Dendritic cell treated with granulocyte-macrophage colony-stimulating factor and Interleukin-4, amounts not matched to agents 40 ng/mL and 50 ng/mL, for 4 days (primary cell): Measurements from ENCODE around the gene MLEC.

Experiments
- H3K27ac Mint-ChIP-seq: one replicate; pipeline ENCODE4 v1.8.0; 2022; ENCODE audit warnings: mild to moderate bottlenecking, mixed read lengths
- H3K27me3 Mint-ChIP-seq: one replicate; pipeline ENCODE4 v1.8.0; 2022; ENCODE audit warnings: mild to moderate bottlenecking, mixed read lengths
- H3K36me3 Mint-ChIP-seq: one replicate; pipeline ENCODE4 v1.8.0; 2022; ENCODE audit warnings: low read depth, mixed read lengths
- H3K4me1 Mint-ChIP-seq: one replicate; pipeline ENCODE4 v1.8.0; 2022; ENCODE audit warnings: low read depth, mixed read lengths
- H3K4me3 Mint-ChIP-seq: one replicate; pipeline ENCODE4 v1.8.0; 2022; ENCODE audit warnings: mild to moderate bottlenecking, moderate library complexity, mixed read lengths
- H3K9me3 Mint-ChIP-seq: one replicate; pipeline ENCODE4 v1.8.0; 2022; ENCODE audit warnings: mixed read lengths
- intact Hi-C: fragments of 100-400 bp; cut with micrococcal nuclease; formaldehyde crosslinking; loops from one replicate; pipeline ENCODE4 v1.15.0; 2022

The MLEC gene

GRCh38 chr12:120710805-120711296 lies 23.9 kb downstream of the MLEC start:
- Mint-ChIP-seq H3K27me3 (no peaks in the 10 kb centered on the region), H3K27ac (peak overlapping the region; percentile 80), H3K9me3 (no peaks in the 10 kb centered on the region), H3K4me3 (peak overlapping the region; percentile 90), H3K4me1 (peaks cover 27% of the 10 kb centered on the region), H3K36me3 (peaks cover 38% of the 10 kb centered on the region)
- intact Hi-C loops = loop anchor here (2.0 kb wide), 1 partner anchor 24 kb away; the partner anchor contains the start of gene MLEC

- peak overlapping the region; percentile 90 for H3K4me3 Mint-ChIP-seq
- H3K27me3 Mint-ChIP-seq = no peaks in the 10 kb centered on the region
- H3K4me1 Mint-ChIP-seq = peaks cover 27% of the 10 kb centered on the region
- peaks cover 43% of the 10 kb centered on the region for H3K36me3 Mint-ChIP-seq
- intact Hi-C loops = loop anchor here (2.0 kb wide), 1 partner anchor 25 kb away; the partner anchor contains the start of gene MLEC
- peak overlapping the region; percentile 80 for H3K27ac Mint-ChIP-seq
- H3K9me3 Mint-ChIP-seq = no peaks in the 10 kb centered on the region
Observed at GRCh38 chr12:120711411-120711810, 24.5 kb downstream of the MLEC start.

GRCh38 chr12:120712610-120713009 lies 25.7 kb downstream of the MLEC start:
- peaks cover 27% of the 10 kb centered on the region for H3K4me1 Mint-ChIP-seq
- H3K27ac Mint-ChIP-seq = no peak overlapping the region
- no peaks in the 10 kb centered on the region for H3K9me3 Mint-ChIP-seq
- intact Hi-C loops = no loop called here
- no peaks in the 10 kb centered on the region for H3K27me3 Mint-ChIP-seq
- H3K36me3 Mint-ChIP-seq = peaks cover 55% of the 10 kb centered on the region
- no peak overlapping the region for H3K4me3 Mint-ChIP-seq

GRCh38 chr12:120713861-120714482 lies 27.0 kb downstream of the MLEC start:
- intact Hi-C loops = loop anchor here (1.0 kb wide), 2 partner anchors 67 to 131 kb away; no protein-coding TSS in a partner anchor
- Mint-ChIP-seq H3K4me1 (peaks cover 27% of the 10 kb centered on the region), H3K9me3 (no peaks in the 10 kb centered on the region), H3K27ac (no peak overlapping the region), H3K4me3 (no peak overlapping the region), H3K27me3 (no peaks in the 10 kb centered on the region), H3K36me3 (peaks cover 68% of the 10 kb centered on the region)

GRCh38 chr12:120718055-120718454 lies 31.1 kb downstream of the MLEC start:
- Mint-ChIP-seq H3K36me3 (peaks cover 100% of the 10 kb centered on the region), H3K4me1 (peaks cover 35% of the 10 kb centered on the region), H3K4me3 (no peak overlapping the region), H3K27me3 (no peaks in the 10 kb centered on the region), H3K27ac (no peak overlapping the region), H3K9me3 (no peaks in the 10 kb centered on the region)
- intact Hi-C loops = no loop called here

GRCh38 chr12:120719072-120719471 lies 32.1 kb downstream of the MLEC start:
- Mint-ChIP-seq H3K4me1 (peaks cover 29% of the 10 kb centered on the region), H3K27ac (peak overlapping the region; percentile 10), H3K27me3 (no peaks in the 10 kb centered on the region), H3K4me3 (no peak overlapping the region), H3K9me3 (no peaks in the 10 kb centered on the region), H3K36me3 (peaks cover 100% of the 10 kb centered on the region)
- intact Hi-C loops = no loop called here

GRCh38 chr12:120719496-120720233 lies 32.7 kb downstream of the MLEC start:
- Mint-ChIP-seq H3K4me3 (no peak overlapping the region), H3K36me3 (peaks cover 100% of the 10 kb centered on the region), H3K9me3 (no peaks in the 10 kb centered on the region), H3K4me1 (peaks cover 32% of the 10 kb centered on the region), H3K27me3 (no peaks in the 10 kb centered on the region), H3K27ac (peak overlapping the region; percentile 16)
- intact Hi-C loops = loop anchor here (10.0 kb wide), 1 partner anchor 255 kb away; the partner anchor contains the start of gene HNF1A

- peak overlapping the region; percentile 56 for H3K27ac Mint-ChIP-seq
- peaks cover 93% of the 10 kb centered on the region for H3K36me3 Mint-ChIP-seq
- peaks cover 39% of the 10 kb centered on the region for H3K4me1 Mint-ChIP-seq
- no peaks in the 10 kb centered on the region for H3K27me3 Mint-ChIP-seq
- intact Hi-C loops = loop anchor here (10.0 kb wide), 1 partner anchor 254 kb away; the partner anchor contains the start of gene HNF1A
- no peak overlapping the region for H3K4me3 Mint-ChIP-seq
- no peaks in the 10 kb centered on the region for H3K9me3 Mint-ChIP-seq
Observed at GRCh38 chr12:120720234-120720986, 33.5 kb downstream of the MLEC start.

GRCh38 chr12:120720987-120721801 lies 34.2 kb downstream of the MLEC start:
- Mint-ChIP-seq H3K27ac (peak overlapping the region; percentile 56), H3K4me3 (no peak overlapping the region), H3K9me3 (no peaks in the 10 kb centered on the region), H3K36me3 (peaks cover 91% of the 10 kb centered on the region), H3K4me1 (peaks cover 40% of the 10 kb centered on the region), H3K27me3 (no peaks in the 10 kb centered on the region)
- intact Hi-C loops = loop anchor here (10.0 kb wide), 1 partner anchor 254 kb away; the partner anchor contains the start of gene HNF1A

GRCh38 chr12:120721866-120722265 lies 34.9 kb downstream of the MLEC start:
- intact Hi-C loops = loop anchor here (10.0 kb wide), 1 partner anchor 253 kb away; the partner anchor contains the start of gene HNF1A
- no peaks in the 10 kb centered on the region for H3K9me3 Mint-ChIP-seq
- H3K36me3 Mint-ChIP-seq = peaks cover 86% of the 10 kb centered on the region
- H3K4me3 Mint-ChIP-seq = no peak overlapping the region
- H3K27ac Mint-ChIP-seq = no peak overlapping the region
- peaks cover 40% of the 10 kb centered on the region for H3K4me1 Mint-ChIP-seq
- no peaks in the 10 kb centered on the region for H3K27me3 Mint-ChIP-seq

GRCh38 chr12:120722784-120723183 lies 35.8 kb downstream of the MLEC start:
- Mint-ChIP-seq H3K4me1 (peaks cover 40% of the 10 kb centered on the region), H3K36me3 (peaks cover 82% of the 10 kb centered on the region), H3K27me3 (no peaks in the 10 kb centered on the region), H3K4me3 (no peak overlapping the region), H3K27ac (no peak overlapping the region), H3K9me3 (no peaks in the 10 kb centered on the region)
- intact Hi-C loops = loop anchor here (10.0 kb wide), 1 partner anchor 252 kb away; the partner anchor contains the start of gene HNF1A

GRCh38 chr12:120724720-120725119 lies 37.8 kb downstream of the MLEC start:
- H3K27ac Mint-ChIP-seq = peak overlapping the region; percentile 70
- H3K27me3 Mint-ChIP-seq = no peaks in the 10 kb centered on the region
- intact Hi-C loops = loop anchor here (10.0 kb wide), 1 partner anchor 250 kb away; the partner anchor contains the start of gene HNF1A
- H3K4me1 Mint-ChIP-seq = peaks cover 33% of the 10 kb centered on the region
- peaks cover 82% of the 10 kb centered on the region for H3K36me3 Mint-ChIP-seq
- peak overlapping the region; percentile 78 for H3K4me3 Mint-ChIP-seq
- no peaks in the 10 kb centered on the region for H3K9me3 Mint-ChIP-seq
